GM12872 (cell line): ENCODE results near the gene CCDC178.

Experiments used
- TF ChIP-seq, protein P1 (sequence below): IDR thresholded peaks from 3 replicates; pipeline ENCODE4 v1.5.1; 2011; ENCODE audit warnings: low read depth, mild to moderate bottlenecking, low read length, moderate library complexity; ENCODE audit not compliant: insufficient read depth

Gene CCDC178

DNA sequence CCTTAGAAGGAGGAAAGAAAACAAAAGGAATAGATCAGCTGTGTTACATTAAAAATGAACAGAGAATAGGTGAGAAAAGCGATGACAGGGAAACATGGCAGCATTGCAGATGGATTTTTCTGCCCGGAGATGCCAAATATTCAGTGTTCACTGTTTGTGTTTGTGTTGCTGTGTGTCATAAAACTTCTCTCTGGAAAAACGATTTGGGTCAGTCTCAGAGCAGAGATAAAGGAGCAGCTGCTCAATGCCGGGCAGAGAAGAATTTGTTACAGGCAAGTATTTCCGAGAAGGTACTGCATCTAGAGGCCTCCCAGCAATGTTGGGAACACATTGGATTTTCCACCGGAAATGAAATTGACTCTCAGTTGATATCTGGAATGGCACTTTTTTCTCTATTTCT, 511.3 kb downstream of the CCDC178 start:
- TF ChIP-seq, protein P1, sequence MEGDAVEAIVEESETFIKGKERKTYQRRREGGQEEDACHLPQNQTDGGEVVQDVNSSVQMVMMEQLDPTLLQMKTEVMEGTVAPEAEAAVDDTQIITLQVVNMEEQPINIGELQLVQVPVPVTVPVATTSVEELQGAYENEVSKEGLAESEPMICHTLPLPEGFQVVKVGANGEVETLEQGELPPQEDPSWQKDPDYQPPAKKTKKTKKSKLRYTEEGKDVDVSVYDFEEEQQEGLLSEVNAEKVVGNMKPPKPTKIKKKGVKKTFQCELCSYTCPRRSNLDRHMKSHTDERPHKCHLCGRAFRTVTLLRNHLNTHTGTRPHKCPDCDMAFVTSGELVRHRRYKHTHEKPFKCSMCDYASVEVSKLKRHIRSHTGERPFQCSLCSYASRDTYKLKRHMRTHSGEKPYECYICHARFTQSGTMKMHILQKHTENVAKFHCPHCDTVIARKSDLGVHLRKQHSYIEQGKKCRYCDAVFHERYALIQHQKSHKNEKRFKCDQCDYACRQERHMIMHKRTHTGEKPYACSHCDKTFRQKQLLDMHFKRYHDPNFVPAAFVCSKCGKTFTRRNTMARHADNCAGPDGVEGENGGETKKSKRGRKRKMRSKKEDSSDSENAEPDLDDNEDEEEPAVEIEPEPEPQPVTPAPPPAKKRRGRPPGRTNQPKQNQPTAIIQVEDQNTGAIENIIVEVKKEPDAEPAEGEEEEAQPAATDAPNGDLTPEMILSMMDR: no peak

DNA sequence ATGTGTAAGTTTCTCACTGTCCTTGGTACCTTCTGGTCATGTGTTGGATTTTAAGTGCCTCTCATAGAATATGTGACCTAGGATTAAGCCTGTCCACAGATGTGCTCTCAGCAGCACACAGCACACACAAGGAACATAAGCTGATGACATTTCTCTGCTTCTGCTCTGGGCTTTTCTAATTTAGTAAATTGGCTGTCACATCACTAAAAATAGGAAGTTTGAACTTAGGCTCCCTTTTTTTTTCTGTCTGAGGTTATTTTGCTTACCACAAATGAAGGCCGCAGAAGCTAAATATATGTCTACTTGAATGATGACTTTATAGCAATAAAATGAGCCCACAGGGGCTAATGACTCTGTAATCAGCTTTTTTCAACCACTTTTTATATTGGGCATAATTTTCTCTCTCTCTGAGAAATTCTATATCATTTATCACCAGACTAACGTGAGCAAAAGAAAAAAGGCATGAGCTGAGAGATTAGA, 517.5 kb downstream of the CCDC178 start:
- TF ChIP-seq, protein P1: no peak

DNA sequence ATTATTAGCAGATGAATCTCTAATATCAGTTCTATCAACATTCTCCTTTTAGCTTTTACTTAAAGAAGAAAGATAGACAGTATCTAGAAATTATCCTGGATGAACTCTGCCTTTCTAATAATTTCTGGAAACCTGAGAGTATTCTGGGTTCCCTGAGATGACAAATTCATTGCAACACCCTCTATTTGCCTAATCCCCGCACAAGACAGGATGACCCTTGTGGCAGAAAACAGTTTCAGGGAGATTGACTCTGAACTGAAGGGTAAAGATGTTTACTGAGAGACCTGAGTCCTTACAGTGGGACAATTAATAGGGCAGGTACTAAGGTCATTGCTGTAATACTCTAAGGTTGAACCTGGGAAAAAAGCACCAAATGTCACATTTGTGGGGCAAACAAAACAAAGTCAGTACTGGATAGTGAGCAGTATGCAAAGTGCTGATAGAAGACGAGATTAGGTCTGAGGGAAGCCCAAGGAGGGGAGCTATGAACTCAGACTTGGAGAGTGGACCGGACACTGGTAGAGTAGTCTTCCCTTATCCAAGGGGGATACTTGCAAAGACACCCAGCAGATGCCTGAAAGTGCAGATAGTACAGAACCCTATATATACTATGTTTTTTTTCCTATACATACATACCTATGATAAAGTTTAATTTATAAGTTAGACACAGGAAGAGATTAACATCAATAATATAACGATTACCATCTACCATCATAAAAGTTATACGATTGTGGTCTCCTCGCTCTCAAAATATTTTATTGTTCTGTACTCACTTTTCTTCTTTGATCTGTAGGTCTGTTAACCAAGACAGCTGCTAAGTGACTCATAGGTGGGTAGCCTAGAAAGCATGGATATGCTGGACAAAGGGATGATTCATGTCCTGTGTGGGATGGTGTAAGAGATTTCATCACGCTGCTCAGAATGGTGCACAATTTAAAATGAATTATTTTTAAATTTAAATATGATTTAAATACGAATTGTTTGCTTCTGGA, 519.4 kb downstream of the CCDC178 start:
- TF ChIP-seq, protein P1: no peak

DNA sequence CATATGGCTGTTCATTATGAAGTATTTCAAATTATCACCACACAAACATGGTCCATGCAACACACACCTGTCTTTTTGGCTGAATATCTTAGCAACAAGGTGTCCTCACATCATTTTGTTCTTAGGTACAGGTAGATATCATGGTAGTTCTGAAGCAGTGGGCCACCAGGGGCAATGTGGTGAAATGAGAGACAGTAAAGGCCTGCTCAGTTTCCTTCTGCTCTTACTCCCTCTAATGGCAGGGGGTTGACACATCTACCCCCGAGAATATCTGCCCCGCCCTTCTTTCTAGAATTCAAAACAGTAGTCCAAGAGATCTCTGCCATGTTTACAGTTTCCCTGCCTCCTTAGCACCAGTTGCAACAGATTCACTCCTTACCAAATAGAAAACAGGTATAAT, 520.7 kb downstream of the CCDC178 start:
- TF ChIP-seq, protein P1: peak; percentile 73

DNA sequence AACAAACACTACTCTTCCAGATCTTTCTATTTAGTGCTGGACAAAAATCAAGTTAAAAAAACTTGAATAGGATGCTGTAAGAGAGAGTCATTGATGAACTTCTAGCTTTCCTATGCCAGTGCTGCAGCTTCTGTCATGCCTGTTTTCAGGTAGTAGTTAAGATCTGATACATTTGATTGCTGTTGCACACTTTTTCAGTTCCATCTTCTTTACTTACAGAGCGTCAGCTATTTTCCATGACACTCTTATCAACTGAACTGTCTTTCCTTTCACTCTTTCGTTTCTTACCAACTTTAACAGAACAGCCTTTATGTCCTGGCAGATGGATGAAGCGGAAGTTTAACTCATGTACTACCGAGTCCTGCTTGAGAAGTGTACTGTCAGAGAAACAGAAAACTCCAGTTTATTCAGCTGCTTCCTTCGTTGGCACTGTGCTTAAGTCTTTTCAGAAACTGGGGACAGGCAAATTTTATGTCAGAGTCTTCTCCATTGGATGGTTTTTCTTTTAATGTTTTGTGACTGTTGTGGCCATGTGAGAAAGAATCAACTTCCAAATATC, 521.8 kb downstream of the CCDC178 start:
- TF ChIP-seq, protein P1: no peak

DNA sequence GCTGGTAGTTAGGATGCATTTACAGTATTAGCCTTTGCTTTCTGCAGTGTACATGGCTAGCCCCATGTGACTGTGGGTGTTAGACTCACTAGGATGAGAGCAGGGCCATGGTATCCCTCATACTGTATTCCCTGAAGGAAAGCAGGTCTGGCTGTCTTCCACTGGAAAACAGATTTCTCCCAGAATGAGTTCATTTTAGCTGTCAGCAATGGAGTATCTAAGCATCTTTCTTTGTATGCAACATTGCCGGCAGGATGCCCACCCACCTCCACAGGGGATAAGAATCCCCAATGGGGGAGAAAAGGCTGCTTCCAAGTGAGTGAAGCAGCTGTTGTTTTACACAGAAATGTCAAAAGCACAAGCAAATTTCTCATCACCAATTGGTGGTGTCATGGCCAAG, 525.0 kb downstream of the CCDC178 start:
- TF ChIP-seq, protein P1: no peak

DNA sequence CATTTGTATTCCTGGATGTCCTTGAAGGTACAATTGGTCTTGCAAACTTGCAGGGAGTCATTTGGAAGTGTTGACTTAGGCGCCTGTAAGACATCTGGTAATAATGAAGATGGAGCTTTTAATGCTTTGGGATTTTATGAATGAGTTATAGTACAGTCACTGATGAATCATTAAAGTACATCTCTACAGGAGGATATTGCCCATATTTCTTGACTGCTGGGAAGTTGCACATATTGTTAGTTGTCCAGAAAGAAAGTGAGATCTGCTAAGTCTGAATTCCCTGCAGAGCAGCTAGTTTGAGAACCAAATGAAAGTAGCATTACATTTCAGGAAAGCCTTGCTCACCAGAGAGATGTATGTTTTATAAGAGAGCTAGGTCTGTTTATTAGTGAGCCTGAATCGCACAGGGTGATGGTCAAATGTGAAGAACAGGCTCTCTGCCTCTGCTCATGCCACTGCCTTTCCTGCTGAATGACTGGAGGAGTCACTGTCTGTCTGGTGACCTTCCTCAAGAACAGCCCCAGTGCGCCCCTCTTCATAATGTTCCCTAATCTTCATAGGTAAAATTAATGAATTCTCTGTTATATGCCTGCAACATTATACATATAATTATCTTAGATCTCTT, 528.7 kb downstream of the CCDC178 start:
- TF ChIP-seq, protein P1: no peak
